GM23338 (cell line): ENCODE data around the gene RDH8. TPM values are rescaled to one million over a fixed set of nuclear protein-coding genes. Genes with fewer than 3 reads are reported as not detected.

Source experiments
- ATAC-seq: fragments of 200-7000 bp; cut with Tn5 transposase; 3 replicates; pipeline ENCODE4 v1.9.1; 2020
- DNase-seq: peaks from one replicate; pipeline ENCODE4 v3.0.0-alpha.2; 2015; ENCODE audit warnings: low spot score
- H2AFZ ChIP-seq: fragments of 200-600 bp; sonication (generic); 2 replicates; pipeline ENCODE4 v1.8.0; 2016; ENCODE audit warnings: antibody characterized with exemption, mild to moderate bottlenecking, moderate library complexity
- H3F3A ChIP-seq: fragments of 200-600 bp; sonication (generic); replicated peaks from 2 replicates; pipeline ENCODE4 v1.8.0; 2017; ENCODE audit warnings: antibody characterized with exemption, mixed run types, low read depth
- H3K27ac ChIP-seq: fragments of 200-600 bp; sonication (generic); 2 replicates; pipeline ENCODE4 v1.6.1; 2016; ENCODE audit warnings: low read depth
- H3K27me3 ChIP-seq: fragments of 200-600 bp; sonication (generic); 2 replicates; pipeline ENCODE4 v1.8.0; 2016; ENCODE audit warnings: mild to moderate bottlenecking, mixed run types, moderate library complexity; ENCODE audit not compliant: insufficient read depth
- H3K36me3 ChIP-seq: fragments of 200-600 bp; sonication (generic); 2 replicates; pipeline ENCODE4 v1.8.0; 2016; ENCODE audit warnings: mild to moderate bottlenecking; ENCODE audit not compliant: insufficient read depth
- H3K4me1 ChIP-seq: fragments of 200-600 bp; sonication (generic); 2 replicates; pipeline ENCODE4 v1.8.0; 2016; ENCODE audit warnings: mild to moderate bottlenecking, moderate library complexity; ENCODE audit not compliant: insufficient read depth
- H3K4me2 ChIP-seq: fragments of 200-600 bp; sonication (generic); 2 replicates; pipeline ENCODE4 v1.7.1; 2017; ENCODE audit warnings: mixed run types
- H3K4me3 ChIP-seq: fragments of 200-600 bp; sonication (generic); 2 replicates; pipeline ENCODE4 v1.6.1; 2016; ENCODE audit warnings: mixed run types
- H3K79me2 ChIP-seq: fragments of 200-600 bp; sonication (generic); replicated peaks from 2 replicates; pipeline ENCODE4 v1.8.0; 2017; ENCODE audit warnings: mild to moderate bottlenecking; ENCODE audit not compliant: insufficient read depth
- H3K9me2 ChIP-seq: fragments of 200-600 bp; sonication (generic); 2 replicates; pipeline ENCODE4 v1.8.0; 2017; ENCODE audit not compliant: insufficient read depth
- H4K20me1 ChIP-seq: fragments of 200-600 bp; sonication (generic); replicated peaks from 2 replicates; pipeline ENCODE4 v1.8.0; 2017; ENCODE audit warnings: mild to moderate bottlenecking; ENCODE audit not compliant: insufficient read depth
- H3K27ac Mint-ChIP-seq: 2 replicates; pipeline ENCODE4 v1.8.0; 2020; ENCODE audit warnings: inconsistent platforms, mild to moderate bottlenecking, moderate library complexity, mixed read lengths
- H3K27me3 Mint-ChIP-seq: 3 replicates; pipeline ENCODE4 v1.8.0; 2022; ENCODE audit warnings: low read depth, mild to moderate bottlenecking, moderate library complexity, mixed read lengths, inconsistent platforms; ENCODE audit not compliant: insufficient read depth, poor library complexity
- H3K36me3 Mint-ChIP-seq: 3 replicates; pipeline ENCODE4 v1.8.0; 2021; ENCODE audit warnings: low read depth, mild to moderate bottlenecking, inconsistent platforms, moderate library complexity, mixed read lengths
- H3K4me1 Mint-ChIP-seq: 3 replicates; pipeline ENCODE4 v1.8.0; 2020; ENCODE audit warnings: mild to moderate bottlenecking, inconsistent platforms, mixed read lengths
- H3K4me3 Mint-ChIP-seq: 3 replicates; pipeline ENCODE4 v1.8.0; 2021; ENCODE audit warnings: moderate library complexity, mild to moderate bottlenecking, inconsistent platforms, mixed read lengths
- H3K9me3 Mint-ChIP-seq: 3 replicates; pipeline ENCODE4 v1.8.0; 2020; ENCODE audit warnings: moderate library complexity, mild to moderate bottlenecking, inconsistent platforms, mixed read lengths
- CTCF ChIP-seq, 2 experiments: fragments of 200-600 bp in 1 of 2; sonication (generic) in 1 of 2; conservative IDR thresholded peaks; 2 replicates each; pipeline versions ENCODE4 v1.5.1 to v1.6.1; 2016 to 2017; ENCODE audit warnings: antibody characterized with exemption in 2 of 2, low read depth in 2 of 2, mild to moderate bottlenecking in 2 of 2, moderate library complexity in 1 of 2
- EZH2 ChIP-seq: fragments of 200-600 bp; sonication (generic); IDR thresholded peaks from one replicate; pipeline ENCODE4 v1.8.0; 2017; ENCODE audit warnings: antibody characterized with exemption, mild to moderate bottlenecking, low read depth; ENCODE audit not compliant: unreplicated experiment
- POLR2AphosphoS5 ChIP-seq: IDR thresholded peaks from 2 replicates; pipeline ENCODE4 v1.6.1; 2016; ENCODE audit warnings: antibody characterized with exemption, low read depth
- STAT1 ChIP-seq: IDR thresholded peaks from one replicate; pipeline ENCODE4 v1.6.1; 2016; ENCODE audit warnings: antibody characterized with exemption; ENCODE audit not compliant: unreplicated experiment
- ZNF462 ChIP-seq: fragments of 250-450 bp; sonication (Bioruptor Pico); IDR thresholded peaks from 2 replicates; pipeline ENCODE4 v1.5.0; 2020; ENCODE audit warnings: mild to moderate bottlenecking, moderate library complexity
- polyA plus RNA-seq: library from polyadenylated mRNA; unstranded; fragments of >200 nt; fragmentation: Nextera tagmentation; extraction: Ambion mirVana; gene quantifications from 2 replicates; pipeline ENCODE4 v1.2.1, GENCODE V29; 2016
- total RNA-seq: library from RNA; depleted of rRNA; stranded (reverse); fragments of >200 nt; shearing (Covaris generic); gene quantifications from 2 replicates; pipeline ENCODE4 v1.2.3, GENCODE V29; 2014
- TF ChIP-seq, protein P1 (sequence below): IDR thresholded peaks from one replicate; pipeline ENCODE4 v1.6.1; 2018; ENCODE audit warnings: antibody characterized with exemption; ENCODE audit not compliant: unreplicated experiment

Gene RDH8
- total and polyA plus RNA-seq, 2 experiments from 2014 or later, result not detected

GRCh38 chr19:10018786-10019185 lies 5.5 kb downstream of the RDH8 start (continued):
- no peak for TF ChIP-seq ZNF462 (CRISPR knock-in tag)
- TF ChIP-seq STAT1, result no peak
- no peak for TF ChIP-seq EZH2
- TF ChIP-seq CTCF (conservative IDR thresholded peaks at IDR 0.05; ENCODE audit: low read depth in 2 of 2), result no peak

DNA sequence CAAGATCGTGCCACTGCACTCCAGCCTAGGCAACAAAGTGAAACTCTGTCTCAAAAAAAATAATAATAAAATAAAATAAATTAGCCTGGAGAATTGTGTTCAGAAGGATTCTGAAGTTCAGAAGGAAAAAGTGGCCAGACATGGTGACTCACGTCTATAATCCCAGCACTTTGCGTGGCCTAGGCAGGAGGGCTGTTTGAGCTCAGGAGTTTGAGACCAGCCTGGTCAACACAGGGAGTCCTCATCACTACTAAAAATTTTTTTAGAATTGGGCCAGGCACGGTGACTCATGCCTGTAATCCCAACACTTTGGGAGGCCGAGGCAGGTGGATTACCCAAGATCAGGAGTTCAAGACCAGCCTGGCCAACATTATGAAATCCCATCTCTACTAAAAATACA lies 6.0 kb downstream of the RDH8 start:
- Mint-ChIP-seq H3K9me3 (no peaks in the 10 kb centered on the region), H3K27ac (no peak overlapping the region), H3K4me1 (no peaks in the 10 kb centered on the region), H3K36me3 (no peaks in the 10 kb centered on the region), H3K4me3 (no peak overlapping the region), H3K27me3 (peaks cover 5% of the 10 kb centered on the region)
- ATAC-seq (no peak), DNase-seq (no peak)
- Histone ChIP-seq H3K27ac (no peak overlapping the region), H4K20me1 (no peaks in the 10 kb centered on the region), H3K4me3 (no peak overlapping the region), H3K27me3 (no peaks in the 10 kb centered on the region), H3K36me3 (no peaks in the 10 kb centered on the region), H3F3A (no peaks in the 10 kb centered on the region), H2AFZ (no peak overlapping the region), H3K79me2 (no peaks in the 10 kb centered on the region), H3K4me2 (no peak overlapping the region), H3K9me2 (no peaks in the 10 kb centered on the region), H3K4me1 (no peaks in the 10 kb centered on the region)
- no peak for TF ChIP-seq POLR2AphosphoS5
- TF ChIP-seq, protein P1, sequence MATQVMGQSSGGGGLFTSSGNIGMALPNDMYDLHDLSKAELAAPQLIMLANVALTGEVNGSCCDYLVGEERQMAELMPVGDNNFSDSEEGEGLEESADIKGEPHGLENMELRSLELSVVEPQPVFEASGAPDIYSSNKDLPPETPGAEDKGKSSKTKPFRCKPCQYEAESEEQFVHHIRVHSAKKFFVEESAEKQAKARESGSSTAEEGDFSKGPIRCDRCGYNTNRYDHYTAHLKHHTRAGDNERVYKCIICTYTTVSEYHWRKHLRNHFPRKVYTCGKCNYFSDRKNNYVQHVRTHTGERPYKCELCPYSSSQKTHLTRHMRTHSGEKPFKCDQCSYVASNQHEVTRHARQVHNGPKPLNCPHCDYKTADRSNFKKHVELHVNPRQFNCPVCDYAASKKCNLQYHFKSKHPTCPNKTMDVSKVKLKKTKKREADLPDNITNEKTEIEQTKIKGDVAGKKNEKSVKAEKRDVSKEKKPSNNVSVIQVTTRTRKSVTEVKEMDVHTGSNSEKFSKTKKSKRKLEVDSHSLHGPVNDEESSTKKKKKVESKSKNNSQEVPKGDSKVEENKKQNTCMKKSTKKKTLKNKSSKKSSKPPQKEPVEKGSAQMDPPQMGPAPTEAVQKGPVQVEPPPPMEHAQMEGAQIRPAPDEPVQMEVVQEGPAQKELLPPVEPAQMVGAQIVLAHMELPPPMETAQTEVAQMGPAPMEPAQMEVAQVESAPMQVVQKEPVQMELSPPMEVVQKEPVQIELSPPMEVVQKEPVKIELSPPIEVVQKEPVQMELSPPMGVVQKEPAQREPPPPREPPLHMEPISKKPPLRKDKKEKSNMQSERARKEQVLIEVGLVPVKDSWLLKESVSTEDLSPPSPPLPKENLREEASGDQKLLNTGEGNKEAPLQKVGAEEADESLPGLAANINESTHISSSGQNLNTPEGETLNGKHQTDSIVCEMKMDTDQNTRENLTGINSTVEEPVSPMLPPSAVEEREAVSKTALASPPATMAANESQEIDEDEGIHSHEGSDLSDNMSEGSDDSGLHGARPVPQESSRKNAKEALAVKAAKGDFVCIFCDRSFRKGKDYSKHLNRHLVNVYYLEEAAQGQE, result no peak
